IMR-90 (cell line): ENCODE measurements around the gene KBTBD4. TPM values are rescaled to one million over a fixed set of nuclear protein-coding genes. Genes with fewer than 3 reads are reported as not detected.

Source experiments
- microRNA-seq, 2 experiments: library from miRNA; stranded (forward) in 1 of 2; unstranded in 1 of 2; fragments of 10-50 nt in 1 of 2; fragments of <30 nt in 1 of 2; gene quantifications in 1 of 2; microRNA quantifications in 1 of 2; one replicate each; pipeline versions ENCODE3 to v1.1.0; 2013 to 2020; ENCODE audit not compliant: insufficient read depth in 1 of 2, insufficient read length in 1 of 2, unreplicated experiment in 1 of 2
- polyA plus RNA-seq, 3 experiments: library from polyadenylated mRNA; depleted of rRNA; stranded (reverse); fragments of >200 nt; gene quantifications; 2 replicates each; pipeline ENCODE4 v1.2.3, GENCODE V29; 2012; ENCODE audit warnings: low replicate concordance in 1 of 3
- small RNA-seq, 5 experiments: library from RNA; depleted of rRNA; stranded (forward); fragments of <200 nt; gene quantifications; one replicate each; pipeline ENCODE3, GENCODE V24; 2012
- total RNA-seq: library from RNA; depleted of rRNA; stranded (reverse); fragments of >200 nt; gene quantifications from 2 replicates; pipeline ENCODE4 v1.2.3, GENCODE V29; 2012; rRNA removed

Gene KBTBD4
- total and polyA plus RNA-seq, 2 of the 4 experiments (the other 2 are of a cell fraction), result 14.9 to 41.6 TPM

Small RNA genes lying within 50 kb of the gene (microRNA-seq; reads per million reads assigned to microRNA genes)
- not detected for gene RN7SL652P (ENCODE audit: insufficient read depth, insufficient read length)
- gene RNU5E-10P (ENCODE audit: insufficient read depth, insufficient read length), result not detected

Small RNA genes lying within 50 kb of the gene (small RNA-seq; reads per million reads assigned to genes)
- gene RN7SL652P (0.04 to 6.6 (median 0.33) reads per million in 5 experiments), gene RNU5E-10P (0 reads per million in 5 experiments)

Other genes with a start within 250 kb of the KBTBD4 start
- gene MYBPC3, start 226.3 kb downstream of the KBTBD4 start, total RNA-seq, result not detected in 2 replicates
- not detected in 2 replicates for gene MYBPC3, start 226.3 kb downstream of the KBTBD4 start, polyA plus RNA-seq (2012; rRNA removed)
- gene SPI1, start 200.4 kb downstream of the KBTBD4 start, total RNA-seq, result not detected in 2 replicates
- gene SPI1, start 200.4 kb downstream of the KBTBD4 start, polyA plus RNA-seq (2012; rRNA removed), result not detected in 2 replicates
- gene SLC39A13, start 170.4 kb downstream of the KBTBD4 start, total RNA-seq, result 29.2 and 32.4 TPM in 2 replicates
- 144 and 164 TPM in 2 replicates for gene SLC39A13, start 170.4 kb downstream of the KBTBD4 start, polyA plus RNA-seq (2012; rRNA removed)
- 238 and 484 TPM in 2 replicates for gene PSMC3, start 152.5 kb downstream of the KBTBD4 start, total RNA-seq
- 253 TPM in 2 replicates for gene PSMC3, start 152.5 kb downstream of the KBTBD4 start, polyA plus RNA-seq (2012; rRNA removed)
- gene RAPSN, start 129.8 kb downstream of the KBTBD4 start, total RNA-seq, result not detected in 2 replicates
- gene RAPSN, start 129.8 kb downstream of the KBTBD4 start, polyA plus RNA-seq (2012; rRNA removed), result 0.03 and 0.09 TPM in 2 replicates
- 109 and 135 TPM in 2 replicates for gene CELF1, start 25.8 kb downstream of the KBTBD4 start, total RNA-seq
- 61.6 and 63.3 TPM in 2 replicates for gene CELF1, start 25.8 kb downstream of the KBTBD4 start, polyA plus RNA-seq (2012; rRNA removed)
- gene PTPMT1, start 13.4 kb downstream of the KBTBD4 start, total RNA-seq, result 51.4 and 55.0 TPM in 2 replicates
- 51.6 and 58.3 TPM in 2 replicates for gene PTPMT1, start 13.4 kb downstream of the KBTBD4 start, polyA plus RNA-seq (2012; rRNA removed)
- 77.1 and 79.7 TPM in 2 replicates for gene NDUFS3, start 104 bp upstream of the KBTBD4 start, total RNA-seq
- gene NDUFS3, start 104 bp upstream of the KBTBD4 start, polyA plus RNA-seq (2012; rRNA removed), result 108 and 114 TPM in 2 replicates
- gene FAM180B, start 7.7 kb upstream of the KBTBD4 start, total RNA-seq, result not detected in 2 replicates
- not detected in 2 replicates for gene FAM180B, start 7.7 kb upstream of the KBTBD4 start, polyA plus RNA-seq (2012; rRNA removed)
- under 0.01 TPM in 1 of 2 replicates, not detected in the other for gene C1QTNF4, start 15.4 kb upstream of the KBTBD4 start, total RNA-seq
- gene C1QTNF4, start 15.4 kb upstream of the KBTBD4 start, polyA plus RNA-seq (2012; rRNA removed), result 0.12 and 0.16 TPM in 2 replicates
- 163 and 207 TPM in 2 replicates for gene MTCH2, start 63.6 kb upstream of the KBTBD4 start, total RNA-seq
- 103 and 115 TPM in 2 replicates for gene MTCH2, start 63.6 kb upstream of the KBTBD4 start, polyA plus RNA-seq (2012; rRNA removed)
- 0.36 and 0.56 TPM in 2 replicates for gene AGBL2, start 136.4 kb upstream of the KBTBD4 start, total RNA-seq
- 1.2 and 1.5 TPM in 2 replicates for gene AGBL2, start 136.4 kb upstream of the KBTBD4 start, polyA plus RNA-seq (2012; rRNA removed)
- gene FNBP4, start 188.4 kb upstream of the KBTBD4 start, total RNA-seq, result 22.9 and 31.9 TPM in 2 replicates
- 70.5 and 78.4 TPM in 2 replicates for gene FNBP4, start 188.4 kb upstream of the KBTBD4 start, polyA plus RNA-seq (2012; rRNA removed)